Subcutaneous adipose tissue (tissue), 4 donors: ENCODE data around the gene PSEN1. TPM values are rescaled to one million over a fixed set of nuclear protein-coding genes. Genes with fewer than 3 reads are reported as not detected.

Source experiments
- CTCF ChIP-seq: fragments of 450-650 bp; IDR thresholded peaks from one replicate; pipeline ENCODE4 v1.5.1; 2016; ENCODE audit warnings: low read depth, mild to moderate bottlenecking, control low read depth, antibody characterized with exemption, moderate library complexity
- small RNA-seq: library from RNA; depleted of rRNA; stranded (forward); fragments of <200 nt; gene quantifications from one replicate; pipeline ENCODE3, GENCODE V24; 2016
- total RNA-seq, 4 donors: library from RNA; depleted of rRNA; stranded (reverse); fragments of >200 nt; gene quantifications; one replicate each; pipeline ENCODE4 v1.1.0, GENCODE V29; 2016

Gene PSEN1
- total RNA-seq, 4 donors from 2014 or later: 58.4 to 87.5 (median 69.9) TPM

DNA sequence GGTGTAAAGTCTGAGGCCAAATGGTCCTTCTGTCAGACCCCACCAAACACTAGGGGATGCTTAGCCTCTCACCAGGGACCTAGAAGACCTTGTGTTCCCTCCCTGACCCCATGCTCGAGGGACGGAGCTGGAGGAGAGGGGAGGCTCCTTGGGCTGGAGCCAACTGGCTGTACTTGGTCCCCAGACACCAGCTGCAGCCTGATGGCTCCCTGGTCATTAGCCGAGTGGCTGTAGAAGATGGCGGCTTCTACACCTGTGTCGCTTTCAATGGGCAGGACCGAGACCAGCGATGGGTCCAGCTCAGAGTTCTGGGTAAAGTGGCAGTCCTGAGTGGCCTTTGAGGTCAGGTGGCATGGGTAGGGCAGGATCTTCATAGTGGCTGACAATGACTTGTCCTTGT is 130.0 kb downstream of the PSEN1 start:
- TF ChIP-seq CTCF: no peak

GRCh38 chr14:73267474-73267873 is 131.2 kb downstream of the PSEN1 start:
- no peak for TF ChIP-seq CTCF

DNA sequence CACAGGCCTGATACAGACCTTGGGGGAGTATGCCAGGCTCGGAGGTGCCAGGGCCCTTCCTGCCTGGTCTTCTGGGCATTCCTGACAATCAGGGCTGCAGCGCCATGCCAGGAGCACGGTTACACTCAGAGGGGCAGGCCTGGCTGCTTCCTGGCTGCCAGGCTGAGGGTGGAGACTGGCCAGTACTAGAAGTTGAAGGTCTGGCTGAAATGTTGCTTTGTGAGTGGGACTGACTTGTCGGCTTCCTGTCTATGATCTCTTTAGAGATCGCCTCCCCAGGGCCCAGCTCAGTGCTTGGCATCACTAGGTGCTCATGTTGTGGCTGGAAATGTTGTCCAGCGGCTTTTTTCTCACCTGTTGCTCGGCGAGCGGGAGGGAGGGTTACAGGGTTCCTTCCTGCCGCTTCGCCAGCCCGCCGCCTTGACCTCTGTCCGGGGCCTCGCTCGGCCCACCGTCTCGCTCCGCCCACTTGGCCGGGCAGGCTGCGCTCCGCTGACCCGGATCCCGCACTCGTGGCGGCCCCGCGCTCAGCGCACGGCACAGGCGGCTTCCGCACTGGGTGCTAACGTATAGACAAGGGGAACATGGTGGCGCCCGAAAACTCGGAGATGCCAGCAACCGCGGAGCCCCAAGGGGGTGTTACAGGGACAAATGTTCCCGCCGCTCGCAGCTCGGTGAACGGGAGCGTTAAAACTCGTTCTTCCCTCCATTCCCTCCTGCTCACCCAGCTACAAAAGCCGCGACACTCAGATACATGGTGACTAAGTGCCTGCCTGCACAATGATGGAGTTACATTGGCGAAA is 133.6 kb downstream of the PSEN1 start:
- TF ChIP-seq CTCF: no peak

DNA sequence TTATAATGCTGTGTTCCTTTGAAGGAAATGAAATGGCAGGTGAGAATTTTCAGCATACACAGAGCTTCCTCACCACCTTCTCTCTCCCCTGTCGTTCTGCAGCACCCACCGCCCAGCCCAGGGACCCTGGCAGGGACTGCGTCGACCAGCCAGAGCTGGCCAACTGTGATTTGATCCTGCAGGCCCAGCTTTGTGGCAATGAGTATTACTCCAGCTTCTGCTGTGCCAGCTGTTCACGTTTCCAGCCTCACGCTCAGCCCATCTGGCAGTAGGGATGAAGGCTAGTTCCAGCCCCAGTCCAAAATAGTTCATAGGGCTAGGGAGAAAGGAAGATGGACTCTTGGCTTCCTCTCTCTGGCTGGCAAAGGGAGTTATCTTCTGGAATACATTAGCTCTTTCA is 136.1 kb downstream of the PSEN1 start:
- no peak for TF ChIP-seq CTCF

Small RNA genes lying within 50 kb of the gene (small RNA-seq; reads per million reads assigned to genes)
- gene AC004858.1 (not detected), gene RNU6-419P (not detected)

Other genes with a start within 250 kb of the PSEN1 start
- gene DPF3, start 242.4 kb upstream of the PSEN1 start, total RNA-seq: 1 to 10 TPM in 1 of 4 donors, under 1 TPM in 1, not detected in 2; 0.33 to 6.8 TPM
- gene DCAF4, start 210.0 kb upstream of the PSEN1 start, total RNA-seq: 10 to 100 TPM; 14.1 to 25.1 (median 16.9) TPM
- gene ZFYVE1, start 109.4 kb upstream of the PSEN1 start, total RNA-seq: 10 to 100 TPM; 18.3 to 31.6 (median 27.7) TPM
- gene RBM25, start 78.0 kb upstream of the PSEN1 start, total RNA-seq: 10 to 100 TPM; 64.1 to 87.0 (median 73.8) TPM
- gene PAPLN, start 101.0 kb downstream of the PSEN1 start, total RNA-seq: 10 to 100 TPM; 10.4 to 52.2 (median 22.4) TPM